OCI-LY1 (cell line): ENCODE measurements around the gene KRTAP10-5.

Experiments
- EZH2 ChIP-seq: fragments of 200-600 bp; sonication (generic), shearing (Covaris generic); IDR thresholded peaks from 2 replicates; pipeline ENCODE4 v1.8.0; 2017; ENCODE audit warnings: borderline replicate concordance, mixed run types, mild to moderate bottlenecking, antibody characterized with exemption, low read length, moderate library complexity, mixed read lengths
- TF ChIP-seq, protein P1 (sequence below): fragments of 200-600 bp; sonication (generic), shearing (Covaris generic); IDR thresholded peaks from 2 replicates; pipeline ENCODE4 v1.5.1; 2017; ENCODE audit warnings: mild to moderate bottlenecking, antibody characterized with exemption, low read length, moderate library complexity, mixed read lengths

DNA sequence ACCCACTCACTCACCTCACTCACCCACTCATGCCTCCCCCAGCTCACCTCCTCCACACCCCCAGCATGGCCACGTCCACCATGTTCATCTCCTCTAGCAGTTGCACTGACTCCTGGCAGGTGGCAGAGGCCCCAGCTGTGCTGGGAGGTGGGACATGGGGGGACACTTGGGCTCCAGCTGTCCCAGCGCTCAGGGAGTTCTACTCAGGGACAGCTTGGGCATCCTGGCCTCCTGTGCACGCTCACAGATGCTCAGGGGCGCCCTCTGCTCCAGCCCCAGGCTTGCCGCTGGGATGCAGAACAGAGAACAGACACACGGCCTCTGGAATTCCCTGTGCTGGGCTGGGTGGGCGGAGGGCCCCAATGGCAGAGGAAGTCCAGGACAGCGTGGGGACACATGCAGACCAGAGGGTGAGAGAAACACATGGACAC, 36.7 kb upstream of the KRTAP10-5 start:
- TF ChIP-seq, protein P1, sequence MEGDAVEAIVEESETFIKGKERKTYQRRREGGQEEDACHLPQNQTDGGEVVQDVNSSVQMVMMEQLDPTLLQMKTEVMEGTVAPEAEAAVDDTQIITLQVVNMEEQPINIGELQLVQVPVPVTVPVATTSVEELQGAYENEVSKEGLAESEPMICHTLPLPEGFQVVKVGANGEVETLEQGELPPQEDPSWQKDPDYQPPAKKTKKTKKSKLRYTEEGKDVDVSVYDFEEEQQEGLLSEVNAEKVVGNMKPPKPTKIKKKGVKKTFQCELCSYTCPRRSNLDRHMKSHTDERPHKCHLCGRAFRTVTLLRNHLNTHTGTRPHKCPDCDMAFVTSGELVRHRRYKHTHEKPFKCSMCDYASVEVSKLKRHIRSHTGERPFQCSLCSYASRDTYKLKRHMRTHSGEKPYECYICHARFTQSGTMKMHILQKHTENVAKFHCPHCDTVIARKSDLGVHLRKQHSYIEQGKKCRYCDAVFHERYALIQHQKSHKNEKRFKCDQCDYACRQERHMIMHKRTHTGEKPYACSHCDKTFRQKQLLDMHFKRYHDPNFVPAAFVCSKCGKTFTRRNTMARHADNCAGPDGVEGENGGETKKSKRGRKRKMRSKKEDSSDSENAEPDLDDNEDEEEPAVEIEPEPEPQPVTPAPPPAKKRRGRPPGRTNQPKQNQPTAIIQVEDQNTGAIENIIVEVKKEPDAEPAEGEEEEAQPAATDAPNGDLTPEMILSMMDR: no peak
- no peak for TF ChIP-seq EZH2
